ENCODE results near the gene TREM1.

- TF ChIP-seq REST (IDR thresholded peaks at IDR 0.05; ENCODE audit: low read depth) = no peak
- TF ChIP-seq CEBPB (IDR thresholded peaks at IDR 0.05) = no peak
- no peak for TF ChIP-seq EGR1 (IDR thresholded peaks at IDR 0.05)
- TF ChIP-seq RAD21 (IDR thresholded peaks at IDR 0.05; ENCODE audit: low read depth) = peak; percentile 7; the same call in 1 of the 2 replicates
- TF ChIP-seq ZBTB7A (IDR thresholded peaks at IDR 0.05; ENCODE audit: low read depth) = no peak
- TF ChIP-seq TAF1 (IDR thresholded peaks at IDR 0.05; ENCODE audit: low read depth) = no peak
- TF ChIP-seq USF1 (IDR thresholded peaks at IDR 0.05) = no peak
- TF ChIP-seq YY1 (IDR thresholded peaks at IDR 0.05; ENCODE audit: low read depth) = no peak
Measured at GRCh38 chr6:41334482-41335040, 48.1 kb upstream of the TREM1 start.
